DMS53 treated with DMSO at 0.1 percent for 48 hours (cell line): Measurements from ENCODE around the gene IGFBP4.

Experiments
- DNase-seq: peaks from one replicate; lab custom pipeline; 2025; ENCODE audit not compliant: unreplicated experiment; lab: John Stamatoyannopoulos, UW

IGFBP4 gene

GRCh38 chr17:40486522-40487370 lies 43.5 kb downstream of the IGFBP4 start:
- DNase-seq: no peak

- DNase-seq: no peak
Measured at GRCh38 chr17:40487371-40488020, 44.2 kb downstream of the IGFBP4 start.

- DNase-seq: no peak
Measured at GRCh38 chr17:40490289-40490853, 47.1 kb downstream of the IGFBP4 start.

GRCh38 chr17:40490982-40491381 lies 47.7 kb downstream of the IGFBP4 start:
- no peak for DNase-seq

GRCh38 chr17:40491486-40491885 lies 48.2 kb downstream of the IGFBP4 start:
- no peak for DNase-seq

- no peak for DNase-seq
Measured at GRCh38 chr17:40493697-40494096, 50.4 kb downstream of the IGFBP4 start.

- no peak for DNase-seq
Measured at GRCh38 chr17:40495140-40495539, 51.9 kb downstream of the IGFBP4 start.

GRCh38 chr17:40496170-40496569 lies 52.9 kb downstream of the IGFBP4 start:
- no peak for DNase-seq

- DNase-seq: no peak
Measured at GRCh38 chr17:40496634-40497420, 53.6 kb downstream of the IGFBP4 start.

GRCh38 chr17:40497695-40498094 lies 54.4 kb downstream of the IGFBP4 start:
- DNase-seq: no peak

GRCh38 chr17:40498281-40499084 lies 55.2 kb downstream of the IGFBP4 start:
- DNase-seq: no peak

- peak; percentile 54 for DNase-seq
Measured at GRCh38 chr17:40499551-40500189, 56.4 kb downstream of the IGFBP4 start.

- DNase-seq: no peak
Measured at GRCh38 chr17:40500190-40500589, 56.9 kb downstream of the IGFBP4 start.

GRCh38 chr17:40500709-40501108 lies 57.5 kb downstream of the IGFBP4 start:
- DNase-seq: no peak

GRCh38 chr17:40501499-40501911 lies 58.3 kb downstream of the IGFBP4 start, which contains the start of gene TNS4:
Gene TNS4, minus strand, starts transcription at chr17:40501623. Its CDS starts 5,198 bp downstream, at chr17:40496425.
- DNase-seq: no peak

- no peak for DNase-seq
Measured at GRCh38 chr17:40502716-40503115, 59.5 kb downstream of the IGFBP4 start.

GRCh38 chr17:40503154-40503553 lies 59.9 kb downstream of the IGFBP4 start:
- no peak for DNase-seq

GRCh38 chr17:40506786-40507185 lies 63.5 kb downstream of the IGFBP4 start:
- DNase-seq: no peak
